DOHH2 (cell line): ENCODE results near the gene CDKAL1.

ENCODE experiments used
- EZH2phosphoT487 ChIP-seq: fragments of 200-600 bp; sonication (generic); IDR thresholded peaks from 2 replicates; pipeline ENCODE4 v1.6.1; 2017; ENCODE audit warnings: borderline replicate concordance, mild to moderate bottlenecking, antibody characterized with exemption, low read length, moderate library complexity, mixed read lengths
- TF ChIP-seq, protein P1 (sequence below): fragments of 200-600 bp; sonication (generic); IDR thresholded peaks from one replicate; pipeline ENCODE4 v1.5.1; 2014; ENCODE audit warnings: antibody characterized with exemption, mild to moderate bottlenecking, low read depth, low read length; ENCODE audit not compliant: poor library complexity, severe bottlenecking

DNA sequence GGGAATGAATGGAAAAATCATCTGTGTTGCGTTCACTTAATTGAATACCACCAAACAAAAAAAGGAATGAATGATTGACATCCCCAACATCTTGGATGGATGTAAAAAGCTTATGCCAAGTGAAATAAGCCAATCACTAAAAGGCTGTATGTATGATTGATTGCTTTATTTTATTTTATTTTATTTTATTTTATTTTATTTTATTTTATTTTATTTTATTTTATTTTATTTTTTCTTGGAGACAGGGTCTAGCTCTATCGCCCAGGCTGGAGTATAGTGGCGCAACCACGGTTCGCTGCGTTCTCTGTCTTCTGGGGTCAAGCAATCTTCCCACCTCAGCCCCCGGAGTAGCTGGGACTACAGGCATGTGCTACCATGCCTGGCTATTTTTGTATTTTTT lies 263.3 kb downstream of the CDKAL1 start:
- TF ChIP-seq, protein P1, sequence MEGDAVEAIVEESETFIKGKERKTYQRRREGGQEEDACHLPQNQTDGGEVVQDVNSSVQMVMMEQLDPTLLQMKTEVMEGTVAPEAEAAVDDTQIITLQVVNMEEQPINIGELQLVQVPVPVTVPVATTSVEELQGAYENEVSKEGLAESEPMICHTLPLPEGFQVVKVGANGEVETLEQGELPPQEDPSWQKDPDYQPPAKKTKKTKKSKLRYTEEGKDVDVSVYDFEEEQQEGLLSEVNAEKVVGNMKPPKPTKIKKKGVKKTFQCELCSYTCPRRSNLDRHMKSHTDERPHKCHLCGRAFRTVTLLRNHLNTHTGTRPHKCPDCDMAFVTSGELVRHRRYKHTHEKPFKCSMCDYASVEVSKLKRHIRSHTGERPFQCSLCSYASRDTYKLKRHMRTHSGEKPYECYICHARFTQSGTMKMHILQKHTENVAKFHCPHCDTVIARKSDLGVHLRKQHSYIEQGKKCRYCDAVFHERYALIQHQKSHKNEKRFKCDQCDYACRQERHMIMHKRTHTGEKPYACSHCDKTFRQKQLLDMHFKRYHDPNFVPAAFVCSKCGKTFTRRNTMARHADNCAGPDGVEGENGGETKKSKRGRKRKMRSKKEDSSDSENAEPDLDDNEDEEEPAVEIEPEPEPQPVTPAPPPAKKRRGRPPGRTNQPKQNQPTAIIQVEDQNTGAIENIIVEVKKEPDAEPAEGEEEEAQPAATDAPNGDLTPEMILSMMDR, result no peak
- TF ChIP-seq EZH2phosphoT487, result no peak
